ENCODE results near the gene C4orf33.

GRCh38 chr4:129063640-129064039 lies 32.3 kb upstream of the C4orf33 start:
- TF ChIP-seq CTCF (IDR thresholded peaks at IDR 0.05; ENCODE audit: insufficient read depth, low read length, poor library complexity, severe bottlenecking) (no peak), EZH2phosphoT487 (conservative IDR thresholded peaks at IDR 0.05; ENCODE audit: low read length) (no peak)
